Parathyroid adenoma (tissue), 2 donors: Measurements from ENCODE around the gene DIP2C.

Experiments
- H2AFZ ChIP-seq: fragments of 300-600 bp; sonication (generic); one replicate; pipeline ENCODE4 v1.7.0; 2017; ENCODE audit warnings: antibody characterized with exemption, mild to moderate bottlenecking
- H3K27ac ChIP-seq: fragments of 300-600 bp; sonication (generic); one replicate; pipeline ENCODE4 v1.7.0; 2017
- H3K27me3 ChIP-seq: fragments of 300-600 bp; sonication (generic); one replicate; pipeline ENCODE4 v1.7.0; 2017; ENCODE audit warnings: low read length; ENCODE audit not compliant: control insufficient read depth, insufficient read depth
- H3K36me3 ChIP-seq: fragments of 300-600 bp; sonication (generic); one replicate; pipeline ENCODE4 v1.7.0; 2017; ENCODE audit warnings: low read length; ENCODE audit not compliant: control insufficient read depth, insufficient read depth
- H3K4me1 ChIP-seq: fragments of 300-600 bp; sonication (generic); one replicate; pipeline ENCODE4 v1.7.0; 2017; ENCODE audit warnings: control low read depth
- H3K4me2 ChIP-seq: fragments of 300-600 bp; sonication (generic); one replicate; pipeline ENCODE4 v1.7.0; 2017; ENCODE audit warnings: low read length
- H3K4me3 ChIP-seq: fragments of 300-600 bp; sonication (generic); one replicate; pipeline ENCODE4 v1.7.0; 2017; ENCODE audit warnings: low read depth, low read length
- H3K79me2 ChIP-seq: fragments of 300-600 bp; sonication (generic); one replicate; pipeline ENCODE4 v1.7.0; 2017; ENCODE audit warnings: control low read depth
- H3K9ac ChIP-seq: fragments of 300-600 bp; sonication (generic); one replicate; pipeline ENCODE4 v1.7.0; 2017; ENCODE audit warnings: mild to moderate bottlenecking
- H3K9me3 ChIP-seq: fragments of 300-600 bp; sonication (generic); one replicate; pipeline ENCODE4 v1.7.0; 2017; ENCODE audit warnings: low read length; ENCODE audit not compliant: control insufficient read depth
- CTCF ChIP-seq: fragments of 300-600 bp; sonication (generic); IDR thresholded peaks from one replicate; pipeline ENCODE4 v1.7.0; 2017; ENCODE audit warnings: antibody characterized with exemption, mild to moderate bottlenecking
- donor health status: primary hyperparathyroidism.

The DIP2C gene

GRCh38 chr10:344582-345200 is 344.8 kb downstream of the DIP2C start:
- H2AFZ ChIP-seq = no peak overlapping the region
- no peaks in the 10 kb centered on the region for H3K9me3 ChIP-seq
- H3K9ac ChIP-seq = no peak overlapping the region
- no peaks in the 10 kb centered on the region for H3K4me1 ChIP-seq
- no peaks in the 10 kb centered on the region for H3K36me3 ChIP-seq
- no peak overlapping the region for H3K27ac ChIP-seq
- TF ChIP-seq CTCF = no peak
- H3K79me2 ChIP-seq = no peaks in the 10 kb centered on the region
- H3K27me3 ChIP-seq = no peaks in the 10 kb centered on the region
- no peak overlapping the region for H3K4me3 ChIP-seq
- no peak overlapping the region for H3K4me2 ChIP-seq

GRCh38 chr10:343231-344220 is 345.9 kb downstream of the DIP2C start:
- H3K4me2 ChIP-seq = no peak overlapping the region
- H3K79me2 ChIP-seq = no peaks in the 10 kb centered on the region
- H3K4me3 ChIP-seq = no peak overlapping the region
- no peak overlapping the region for H2AFZ ChIP-seq
- H3K27ac ChIP-seq = no peak overlapping the region
- H3K9ac ChIP-seq = no peak overlapping the region
- H3K27me3 ChIP-seq = no peaks in the 10 kb centered on the region
- no peaks in the 10 kb centered on the region for H3K9me3 ChIP-seq
- TF ChIP-seq CTCF = no peak
- peaks cover 2% of the 10 kb centered on the region for H3K4me1 ChIP-seq
- no peaks in the 10 kb centered on the region for H3K36me3 ChIP-seq

GRCh38 chr10:341081-341740 is 348.3 kb downstream of the DIP2C start:
- no peaks in the 10 kb centered on the region for H3K27me3 ChIP-seq
- no peak overlapping the region for H3K27ac ChIP-seq
- TF ChIP-seq CTCF = no peak
- no peak overlapping the region for H3K9ac ChIP-seq
- H3K79me2 ChIP-seq = no peaks in the 10 kb centered on the region
- no peaks in the 10 kb centered on the region for H3K9me3 ChIP-seq
- H3K4me2 ChIP-seq = no peak overlapping the region
- H3K4me3 ChIP-seq = no peak overlapping the region
- H3K4me1 ChIP-seq = peaks cover 6% of the 10 kb centered on the region
- no peak overlapping the region for H2AFZ ChIP-seq
- no peaks in the 10 kb centered on the region for H3K36me3 ChIP-seq

GRCh38 chr10:340646-341045 is 348.8 kb downstream of the DIP2C start:
- H3K36me3 ChIP-seq = no peaks in the 10 kb centered on the region
- H3K9ac ChIP-seq = no peak overlapping the region
- H2AFZ ChIP-seq = no peak overlapping the region
- H3K79me2 ChIP-seq = no peaks in the 10 kb centered on the region
- H3K27ac ChIP-seq = no peak overlapping the region
- no peaks in the 10 kb centered on the region for H3K27me3 ChIP-seq
- no peak overlapping the region for H3K4me3 ChIP-seq
- H3K9me3 ChIP-seq = no peaks in the 10 kb centered on the region
- no peak for TF ChIP-seq CTCF
- peaks cover 6% of the 10 kb centered on the region for H3K4me1 ChIP-seq
- H3K4me2 ChIP-seq = no peak overlapping the region
